Measurements from ENCODE around the gene EDIL3.
"Not testable (repeated sequence)": the region's sequence is repeated elsewhere in the genome, so short reads cannot be mapped to it uniquely, and the experiment has no call there.

The EDIL3 gene

GRCh38 chr5:84058561-84058960 lies 326.1 kb downstream of the EDIL3 start:
- Histone ChIP-seq H3K9me3 (ENCODE audit: control insufficient read depth, low read length) (no peaks in the 10 kb centered on the region), H3K27ac (ENCODE audit: insufficient read depth, low read length, poor library complexity, severe bottlenecking) (no peak overlapping the region), H3K4me3 (ENCODE audit: insufficient read depth, low read depth, low read length, poor library complexity, severe bottlenecking) (no peak overlapping the region), H3K36me3 (ENCODE audit: control insufficient read depth, insufficient read depth, low read length) (no peaks in the 10 kb centered on the region), H3K4me1 (ENCODE audit: control insufficient read depth, insufficient read depth, low read length, poor library complexity, severe bottlenecking) (no peaks in the 10 kb centered on the region), H3K27me3 (replicated peaks; ENCODE audit: control insufficient read depth, insufficient read depth, low read length, poor library complexity, severe bottlenecking) (no peaks in the 10 kb centered on the region)
- no peak for DNase-seq

GRCh38 chr5:84057211-84057610 lies 327.5 kb downstream of the EDIL3 start:
- no peak for DNase-seq
- no peaks in the 10 kb centered on the region for H3K36me3 ChIP-seq (ENCODE audit: control insufficient read depth, insufficient read depth, low read length)

GRCh38 chr5:84045964-84046363 lies 338.7 kb downstream of the EDIL3 start:
- Histone ChIP-seq H3K4me1 (ENCODE audit: control insufficient read depth, insufficient read depth, low read length, poor library complexity, severe bottlenecking) (no peaks in the 10 kb centered on the region), H3K27ac (ENCODE audit: insufficient read depth, low read length, poor library complexity, severe bottlenecking) (no peak overlapping the region), H3K9me3 (ENCODE audit: control insufficient read depth, low read length) (no peaks in the 10 kb centered on the region), H3K36me3 (ENCODE audit: control insufficient read depth, insufficient read depth, low read length) (no peaks in the 10 kb centered on the region), H3K4me3 (ENCODE audit: insufficient read depth, low read depth, low read length, poor library complexity, severe bottlenecking) (no peak overlapping the region), H3K27me3 (replicated peaks; ENCODE audit: control insufficient read depth, insufficient read depth, low read length, poor library complexity, severe bottlenecking) (no peaks in the 10 kb centered on the region)
- no peak for DNase-seq

More at GRCh38 chr5:84057211-84057610, 327.5 kb downstream of the EDIL3 start:
- no peaks in the 10 kb centered on the region for H3K27me3 ChIP-seq (replicated peaks; ENCODE audit: control insufficient read depth, insufficient read depth, low read length, poor library complexity, severe bottlenecking)
- H3K9me3 ChIP-seq (ENCODE audit: control insufficient read depth, low read length) = no peaks in the 10 kb centered on the region
- no peaks in the 10 kb centered on the region for H3K4me1 ChIP-seq (ENCODE audit: control insufficient read depth, insufficient read depth, low read length, poor library complexity, severe bottlenecking)
- H3K4me3 ChIP-seq (ENCODE audit: insufficient read depth, low read depth, low read length, poor library complexity, severe bottlenecking) = no peak overlapping the region
- no peak overlapping the region for H3K27ac ChIP-seq (ENCODE audit: insufficient read depth, low read length, poor library complexity, severe bottlenecking)

GRCh38 chr5:84036842-84037241 lies 347.8 kb downstream of the EDIL3 start:
- H3K4me1 ChIP-seq (ENCODE audit: control insufficient read depth, insufficient read depth, low read length, poor library complexity, severe bottlenecking) = no peaks in the 10 kb centered on the region
- no peak for DNase-seq
- H3K36me3 ChIP-seq (ENCODE audit: control insufficient read depth, insufficient read depth, low read length) = no peaks in the 10 kb centered on the region
- no peak overlapping the region for H3K4me3 ChIP-seq (ENCODE audit: insufficient read depth, low read depth, low read length, poor library complexity, severe bottlenecking)
- H3K9me3 ChIP-seq (ENCODE audit: control insufficient read depth, low read length) = no peaks in the 10 kb centered on the region
- no peak overlapping the region for H3K27ac ChIP-seq (ENCODE audit: insufficient read depth, low read length, poor library complexity, severe bottlenecking)
- H3K27me3 ChIP-seq (replicated peaks; ENCODE audit: control insufficient read depth, insufficient read depth, low read length, poor library complexity, severe bottlenecking) = no peaks in the 10 kb centered on the region

GRCh38 chr5:84032324-84032723 lies 352.4 kb downstream of the EDIL3 start:
- Histone ChIP-seq H3K27ac (ENCODE audit: insufficient read depth, low read length, poor library complexity, severe bottlenecking) (no peak overlapping the region), H3K4me1 (ENCODE audit: control insufficient read depth, insufficient read depth, low read length, poor library complexity, severe bottlenecking) (no peaks in the 10 kb centered on the region), H3K9me3 (ENCODE audit: control insufficient read depth, low read length) (no peaks in the 10 kb centered on the region), H3K27me3 (replicated peaks; ENCODE audit: control insufficient read depth, insufficient read depth, low read length, poor library complexity, severe bottlenecking) (no peaks in the 10 kb centered on the region), H3K36me3 (ENCODE audit: control insufficient read depth, insufficient read depth, low read length) (no peaks in the 10 kb centered on the region), H3K4me3 (ENCODE audit: insufficient read depth, low read depth, low read length, poor library complexity, severe bottlenecking) (no peak overlapping the region)
- DNase-seq = no peak

- no peaks in the 10 kb centered on the region for H3K27me3 ChIP-seq (replicated peaks; ENCODE audit: control insufficient read depth, insufficient read depth, low read length, poor library complexity, severe bottlenecking)
- no peak for DNase-seq
- H3K27ac ChIP-seq (ENCODE audit: insufficient read depth, low read length, poor library complexity, severe bottlenecking) = no peak overlapping the region
- no peaks in the 10 kb centered on the region for H3K4me1 ChIP-seq (ENCODE audit: control insufficient read depth, insufficient read depth, low read length, poor library complexity, severe bottlenecking)
- no peaks in the 10 kb centered on the region for H3K9me3 ChIP-seq (ENCODE audit: control insufficient read depth, low read length)
- no peaks in the 10 kb centered on the region for H3K36me3 ChIP-seq (ENCODE audit: control insufficient read depth, insufficient read depth, low read length)
- no peak overlapping the region for H3K4me3 ChIP-seq (ENCODE audit: insufficient read depth, low read depth, low read length, poor library complexity, severe bottlenecking)
Measured at GRCh38 chr5:84028093-84028492, 356.6 kb downstream of the EDIL3 start.

GRCh38 chr5:84018521-84018920 lies 366.2 kb downstream of the EDIL3 start:
- H3K4me3 ChIP-seq (ENCODE audit: insufficient read depth, low read depth, low read length, poor library complexity, severe bottlenecking); H3K27me3 ChIP-seq (replicated peaks; ENCODE audit: control insufficient read depth, insufficient read depth, low read length, poor library complexity, severe bottlenecking); H3K4me1 ChIP-seq (ENCODE audit: control insufficient read depth, insufficient read depth, low read length, poor library complexity, severe bottlenecking); H3K36me3 ChIP-seq (ENCODE audit: control insufficient read depth, insufficient read depth, low read length); H3K9me3 ChIP-seq (ENCODE audit: control insufficient read depth, low read length); DNase-seq; H3K27ac ChIP-seq (ENCODE audit: insufficient read depth, low read length, poor library complexity, severe bottlenecking): not testable (repeated sequence)

- no peaks in the 10 kb centered on the region for H3K4me1 ChIP-seq (ENCODE audit: control insufficient read depth, insufficient read depth, low read length, poor library complexity, severe bottlenecking)
- H3K27ac ChIP-seq (ENCODE audit: insufficient read depth, low read length, poor library complexity, severe bottlenecking) = no peak overlapping the region
- no peak for DNase-seq
- no peak overlapping the region for H3K4me3 ChIP-seq (ENCODE audit: insufficient read depth, low read depth, low read length, poor library complexity, severe bottlenecking)
- H3K36me3 ChIP-seq (ENCODE audit: control insufficient read depth, insufficient read depth, low read length) = no peaks in the 10 kb centered on the region
- no peaks in the 10 kb centered on the region for H3K27me3 ChIP-seq (replicated peaks; ENCODE audit: control insufficient read depth, insufficient read depth, low read length, poor library complexity, severe bottlenecking)
- H3K9me3 ChIP-seq (ENCODE audit: control insufficient read depth, low read length) = no peaks in the 10 kb centered on the region
Measured at GRCh38 chr5:84017523-84018172, 367.0 kb downstream of the EDIL3 start.

GRCh38 chr5:84016085-84016484 lies 368.6 kb downstream of the EDIL3 start:
- H3K4me1 ChIP-seq (ENCODE audit: control insufficient read depth, insufficient read depth, low read length, poor library complexity, severe bottlenecking) = no peaks in the 10 kb centered on the region
- H3K4me3 ChIP-seq (ENCODE audit: insufficient read depth, low read depth, low read length, poor library complexity, severe bottlenecking) = no peak overlapping the region
- no peaks in the 10 kb centered on the region for H3K9me3 ChIP-seq (ENCODE audit: control insufficient read depth, low read length)
- H3K27ac ChIP-seq (ENCODE audit: insufficient read depth, low read length, poor library complexity, severe bottlenecking) = no peak overlapping the region
- no peak for DNase-seq
- no peaks in the 10 kb centered on the region for H3K36me3 ChIP-seq (ENCODE audit: control insufficient read depth, insufficient read depth, low read length)
- H3K27me3 ChIP-seq (replicated peaks; ENCODE audit: control insufficient read depth, insufficient read depth, low read length, poor library complexity, severe bottlenecking) = no peaks in the 10 kb centered on the region

- Histone ChIP-seq H3K4me3 (ENCODE audit: insufficient read depth, low read depth, low read length, poor library complexity, severe bottlenecking) (no peak overlapping the region), H3K27me3 (replicated peaks; ENCODE audit: control insufficient read depth, insufficient read depth, low read length, poor library complexity, severe bottlenecking) (no peaks in the 10 kb centered on the region), H3K4me1 (ENCODE audit: control insufficient read depth, insufficient read depth, low read length, poor library complexity, severe bottlenecking) (no peaks in the 10 kb centered on the region), H3K36me3 (ENCODE audit: control insufficient read depth, insufficient read depth, low read length) (no peaks in the 10 kb centered on the region), H3K9me3 (ENCODE audit: control insufficient read depth, low read length) (no peaks in the 10 kb centered on the region), H3K27ac (ENCODE audit: insufficient read depth, low read length, poor library complexity, severe bottlenecking) (no peak overlapping the region)
- no peak for DNase-seq
Measured at GRCh38 chr5:84014966-84015365, 369.7 kb downstream of the EDIL3 start.
